ENCODE data around the gene SEPTIN8. TPM values are rescaled to one million over a fixed set of nuclear protein-coding genes. Genes with fewer than 3 reads are reported as not detected.

Gene SEPTIN8
- total RNA-seq, 2 experiments from 2014 or later, result 25.2 to 27.1 TPM

- no peaks in the 10 kb centered on the region for H3K27me3 Mint-ChIP-seq
- intact Hi-C loops (cut with micrococcal nuclease), result no loop called here
- ChIA-PET POLR2A (interaction anchor here (1.3 to 1.7 kb wide), 4 partner anchors 8 to 11 kb away, joined by 4 to 5 read pairs (median 5); no protein-coding TSS in a partner anchor), CTCF (interaction anchor here (0.8 kb wide), 1 partner anchor 78 kb away, joined by 3 read pairs; no protein-coding TSS in a partner anchor)
- DNase-seq, result no peak
- H3K4me3 Mint-ChIP-seq, result no peak overlapping the region
- no peaks in the 10 kb centered on the region for H3K4me1 Mint-ChIP-seq (ENCODE audit: low read depth)
- ATAC-seq, result no peak
- no peaks in the 10 kb centered on the region for H3K36me3 Mint-ChIP-seq (ENCODE audit: low read depth)
- no peak overlapping the region for H3K27ac Mint-ChIP-seq
- H3K9me3 Mint-ChIP-seq, result no peaks in the 10 kb centered on the region
- no peak for TF ChIP-seq CTCF (IDR thresholded peaks at IDR 0.05)
Observed at GRCh38 chr5:132764671-132765238, 12.3 kb downstream of the SEPTIN8 start.

GRCh38 chr5:132764051-132764450, 13.0 kb downstream of the SEPTIN8 start:
- ChIA-PET POLR2A (no interaction called here), CTCF (no interaction called here)
- Mint-ChIP-seq H3K4me3 (no peak overlapping the region), H3K4me1 (ENCODE audit: low read depth) (no peaks in the 10 kb centered on the region), H3K9me3 (no peaks in the 10 kb centered on the region), H3K27ac (no peak overlapping the region), H3K27me3 (no peaks in the 10 kb centered on the region), H3K36me3 (ENCODE audit: low read depth) (no peaks in the 10 kb centered on the region)
- intact Hi-C loops (cut with micrococcal nuclease), result no loop called here
- no peak for TF ChIP-seq CTCF (IDR thresholded peaks at IDR 0.05)
- ATAC-seq (no peak), DNase-seq (no peak)

GRCh38 chr5:132763181-132764036, 13.6 kb downstream of the SEPTIN8 start:
- no peak for DNase-seq
- no peaks in the 10 kb centered on the region for H3K9me3 Mint-ChIP-seq
- no peak overlapping the region for H3K27ac Mint-ChIP-seq
- no peaks in the 10 kb centered on the region for H3K36me3 Mint-ChIP-seq (ENCODE audit: low read depth)
- no peak for ATAC-seq
- H3K4me1 Mint-ChIP-seq (ENCODE audit: low read depth), result no peaks in the 10 kb centered on the region
- H3K4me3 Mint-ChIP-seq, result no peak overlapping the region
- ChIA-PET POLR2A (interaction anchor here (0.9 to 1.0 kb wide), 2 partner anchors 10 to 14 kb away, joined by 3 to 4 read pairs; no protein-coding TSS in a partner anchor), CTCF (interaction anchor here (1.1 kb wide), 1 partner anchor 236 kb away, joined by 3 read pairs; no protein-coding TSS in a partner anchor)
- TF ChIP-seq CTCF (IDR thresholded peaks at IDR 0.05), result no peak
- H3K27me3 Mint-ChIP-seq, result no peaks in the 10 kb centered on the region
- intact Hi-C loops (cut with micrococcal nuclease), result no loop called here

GRCh38 chr5:132762246-132763000, 14.6 kb downstream of the SEPTIN8 start:
- no peaks in the 10 kb centered on the region for H3K4me1 Mint-ChIP-seq (ENCODE audit: low read depth)
- intact Hi-C loops (cut with micrococcal nuclease), result no loop called here
- H3K9me3 Mint-ChIP-seq, result no peaks in the 10 kb centered on the region
- DNase-seq (no peak), ATAC-seq (no peak)
- no peaks in the 10 kb centered on the region for H3K36me3 Mint-ChIP-seq (ENCODE audit: low read depth)
- no peak overlapping the region for H3K4me3 Mint-ChIP-seq
- no peak overlapping the region for H3K27ac Mint-ChIP-seq
- ChIA-PET CTCF (interaction anchor here (1.1 kb wide), 1 partner anchor 235 kb away, joined by 3 read pairs; no protein-coding TSS in a partner anchor), POLR2A (interaction anchor here (0.9 to 1.0 kb wide), 2 partner anchors 9 to 15 kb away, joined by 3 to 4 read pairs; no protein-coding TSS in a partner anchor)
- H3K27me3 Mint-ChIP-seq, result no peaks in the 10 kb centered on the region
- TF ChIP-seq CTCF (IDR thresholded peaks at IDR 0.05), result no peak

All from activated CD8-positive, alpha-beta T cell treated with anti-CD3 and anti-CD28 coated beads for 36 hours (primary cell).